H9 (cell line): ENCODE results near the gene STX8. TPM values are rescaled to one million over a fixed set of nuclear protein-coding genes. Genes with fewer than 3 reads are reported as not detected.

Experiments
- DNase-seq: peaks from one replicate; pipeline ENCODE4 v3.0.0-alpha.2; 2017
- H2AFZ ChIP-seq: one replicate; pipeline ENCODE4 v1.6.1; 2013; ENCODE audit warnings: mild to moderate bottlenecking, low read length, control low read depth, moderate library complexity
- H2AK5ac ChIP-seq: 2 replicates; pipeline ENCODE4 v1.6.1; 2013; ENCODE audit warnings: low read length, control low read depth, mixed read lengths; ENCODE audit not compliant: insufficient read length
- H2BK120ac ChIP-seq: one replicate; pipeline ENCODE4 v1.6.1; 2013; ENCODE audit warnings: low read depth, mild to moderate bottlenecking, low read length, control low read depth, inconsistent platforms; ENCODE audit not compliant: poor library complexity, severe bottlenecking
- H2BK12ac ChIP-seq: 2 replicates; pipeline ENCODE4 v1.6.1; 2013; ENCODE audit warnings: low read length, control low read depth, mixed read lengths, low read depth; ENCODE audit not compliant: insufficient read length
- H2BK15ac ChIP-seq: 2 replicates; pipeline ENCODE4 v1.6.1; 2013; ENCODE audit warnings: low read depth, low read length, control low read depth
- H2BK20ac ChIP-seq: one replicate; pipeline ENCODE4 v1.6.1; 2013; ENCODE audit warnings: low read depth, mild to moderate bottlenecking, low read length, control low read depth, inconsistent platforms; ENCODE audit not compliant: poor library complexity, severe bottlenecking
- H2BK5ac ChIP-seq: 2 replicates; pipeline ENCODE4 v1.6.1; 2013; ENCODE audit warnings: low read length, control low read depth, mixed read lengths; ENCODE audit not compliant: insufficient read length
- H3K14ac ChIP-seq: 2 replicates; pipeline ENCODE4 v1.6.1; 2013; ENCODE audit warnings: low read length, control low read depth; ENCODE audit not compliant: insufficient read depth
- H3K18ac ChIP-seq: 2 replicates; pipeline ENCODE4 v1.6.1; 2013; ENCODE audit warnings: low read depth, mild to moderate bottlenecking, mixed read lengths, low read length, control low read depth; ENCODE audit not compliant: insufficient read length
- H3K23ac ChIP-seq: 2 replicates; pipeline ENCODE4 v1.6.1; 2013; ENCODE audit warnings: low read length, control low read depth, mixed read lengths, low read depth; ENCODE audit not compliant: insufficient read length
- H3K23me2 ChIP-seq: 2 replicates; pipeline ENCODE4 v1.6.1; 2013; ENCODE audit warnings: low read depth, mild to moderate bottlenecking, mixed read lengths, low read length, control low read depth; ENCODE audit not compliant: insufficient read length, poor library complexity, severe bottlenecking
- H3K27ac ChIP-seq: 2 replicates; pipeline ENCODE4 v1.5.1; 2013; ENCODE audit warnings: low read length, control low read depth, mixed read lengths, low read depth; ENCODE audit not compliant: insufficient read length
- H3K27me3 ChIP-seq: 2 replicates; pipeline ENCODE4 v1.6.1; 2013; ENCODE audit warnings: low read length, control low read depth, inconsistent platforms; ENCODE audit not compliant: insufficient read depth
- H3K4ac ChIP-seq: 2 replicates; pipeline ENCODE4 v1.6.1; 2013; ENCODE audit warnings: low read depth, mild to moderate bottlenecking, control low read depth, inconsistent platforms, low read length, moderate library complexity
- H3K4me1 ChIP-seq: 2 replicates; pipeline ENCODE4 v1.6.1; 2013; ENCODE audit warnings: low read length, control low read depth, inconsistent platforms; ENCODE audit not compliant: insufficient read depth
- H3K4me2 ChIP-seq: 2 replicates; pipeline ENCODE4 v1.6.1; 2013; ENCODE audit warnings: low read length, control low read depth, mixed read lengths; ENCODE audit not compliant: insufficient read length, insufficient read depth
- H3K56ac ChIP-seq: 2 replicates; pipeline ENCODE4 v1.6.1; 2013; ENCODE audit warnings: low read depth, mild to moderate bottlenecking, mixed read lengths, low read length, control low read depth; ENCODE audit not compliant: insufficient read length
- H3K79me1 ChIP-seq: 2 replicates; pipeline ENCODE4 v1.6.1; 2013; ENCODE audit warnings: low read depth, mild to moderate bottlenecking, moderate library complexity, low read length, control low read depth, inconsistent platforms; ENCODE audit not compliant: insufficient read depth, poor library complexity, severe bottlenecking
- H3K79me2 ChIP-seq: 2 replicates; pipeline ENCODE4 v1.6.1; 2013; ENCODE audit warnings: low read length, control low read depth, inconsistent platforms; ENCODE audit not compliant: insufficient read depth
- H3K9ac ChIP-seq: 2 replicates; pipeline ENCODE4 v1.6.1; 2013; ENCODE audit warnings: low read length, control low read depth, mixed read lengths; ENCODE audit not compliant: insufficient read length; ENCODE audit errors: extremely low read depth
- H3K9me3 ChIP-seq: one replicate; pipeline ENCODE4 v1.6.1; 2013; ENCODE audit warnings: low read depth, low read length, inconsistent platforms; ENCODE audit not compliant: control insufficient read depth
- H3T11ph ChIP-seq: one replicate; pipeline ENCODE4 v1.6.1; 2013; ENCODE audit warnings: mild to moderate bottlenecking, low read length, control low read depth, inconsistent platforms
- H4K20me1 ChIP-seq: one replicate; pipeline ENCODE4 v1.6.1; 2013; ENCODE audit not compliant: control insufficient read depth, insufficient read length, insufficient read depth
- H4K5ac ChIP-seq: 2 replicates; pipeline ENCODE4 v1.6.1; 2013; ENCODE audit warnings: low read depth, mild to moderate bottlenecking, mixed read lengths, low read length, control low read depth; ENCODE audit not compliant: insufficient read length
- H4K8ac ChIP-seq: replicated peaks from 2 replicates; pipeline ENCODE4 v1.6.1; 2013; ENCODE audit warnings: low read length, control low read depth, mixed read lengths, low read depth; ENCODE audit not compliant: insufficient read length
- H4K91ac ChIP-seq: 2 replicates; pipeline ENCODE4 v1.6.1; 2013; ENCODE audit warnings: low read depth, mild to moderate bottlenecking, moderate library complexity, mixed read lengths, low read length, control low read depth; ENCODE audit not compliant: insufficient read length
- H3K27ac Mint-ChIP-seq, 3 experiments: 2 replicates in 2 of 3; 3 replicates in 1 of 3; pipeline ENCODE4 v1.8.0; 2020 to 2021; ENCODE audit warnings: mixed read lengths in 3 of 3, mild to moderate bottlenecking in 1 of 3, moderate library complexity in 1 of 3
- H3K27me3 Mint-ChIP-seq: 2 replicates; pipeline ENCODE4 v1.8.0; 2021; ENCODE audit warnings: low read depth, mild to moderate bottlenecking, moderate library complexity, mixed read lengths
- H3K36me3 Mint-ChIP-seq, 3 experiments: 2 replicates in 2 of 3; 3 replicates in 1 of 3; pipeline ENCODE4 v1.8.0; 2020 to 2021; ENCODE audit warnings: low read depth in 3 of 3, mixed read lengths in 3 of 3; ENCODE audit not compliant: insufficient read depth in 1 of 3
- H3K4me1 Mint-ChIP-seq, 2 experiments: 2 replicates each; pipeline ENCODE4 v1.8.0; 2020; ENCODE audit warnings: mixed read lengths in 2 of 2
- H3K4me3 Mint-ChIP-seq, 2 experiments: 2 replicates in 1 of 2; 3 replicates in 1 of 2; pipeline ENCODE4 v1.8.0; 2020 to 2021; ENCODE audit warnings: mild to moderate bottlenecking in 2 of 2, mixed read lengths in 2 of 2, moderate library complexity in 1 of 2
- H3K9me3 Mint-ChIP-seq, 2 experiments: 2 replicates in 1 of 2; 3 replicates in 1 of 2; pipeline ENCODE4 v1.8.0; 2020; ENCODE audit warnings: mild to moderate bottlenecking in 2 of 2, mixed read lengths in 2 of 2, moderate library complexity in 1 of 2
- WGBS: extraction: QIAGEN DNeasy Blood & Tissue Kit; methylation state at CpG from one replicate; pipeline ENCODE4 v1.1.7; 2013; ENCODE audit warnings: missing lambda C conversion rate, low lambda C conversion rate, mixed read lengths; ENCODE audit not compliant: insufficient read length; ENCODE audit errors: extremely low coverage; 5-methylcytosine and 5-hydroxymethylcytosine counted together
- total RNA-seq: library from RNA; stranded (reverse); gene quantifications from 2 replicates; pipeline ENCODE4 v1.2.1, GENCODE V29; 2021
- TF ChIP-seq, protein P1 (sequence below): fragments of 200-600 bp; sonication (generic); conservative IDR thresholded peaks from 3 replicates; pipeline ENCODE4 v1.8.0; 2021; ENCODE audit warnings: antibody characterized with exemption, mild to moderate bottlenecking

Gene STX8
- total RNA-seq, 1 experiment from 2014 or later: 55.1 TPM

DNA sequence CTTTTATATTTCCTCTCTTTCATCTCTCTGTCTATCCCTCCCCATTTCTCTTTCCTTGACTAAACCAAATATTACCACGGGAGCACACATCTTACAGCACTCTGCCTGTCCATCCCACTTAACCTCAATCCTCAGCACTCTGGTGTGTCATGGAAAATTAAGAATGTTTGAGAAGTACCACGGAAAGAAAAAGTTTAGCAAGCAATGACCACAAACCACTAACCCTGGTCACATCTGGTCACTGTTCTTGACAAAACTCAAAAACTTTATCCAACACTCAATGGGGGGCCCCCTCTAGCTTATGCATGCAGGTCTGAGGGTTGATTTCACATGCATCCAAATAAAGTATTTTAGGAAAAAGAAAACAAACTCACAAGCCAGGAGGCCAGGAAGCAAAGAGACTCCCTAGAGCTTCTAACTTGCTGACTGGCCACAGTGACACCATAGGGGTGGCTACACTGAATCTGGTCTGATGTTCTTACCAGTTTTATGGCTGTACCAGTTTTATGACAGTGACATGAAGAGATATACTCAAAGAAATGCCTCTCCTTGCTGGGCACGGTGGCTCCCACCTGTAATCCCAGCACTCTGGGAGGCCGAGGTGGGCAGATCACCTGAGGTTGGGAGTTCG, 229.2 kb downstream of the STX8 start:
- Histone ChIP-seq H3K79me1 (no peaks in the 10 kb centered on the region), H2AK5ac (no peak overlapping the region), H4K91ac (no peak overlapping the region), H2BK120ac (no peak overlapping the region), H3K4ac (no peak overlapping the region), H3K23me2 (no peaks in the 10 kb centered on the region), H3K9me3 (no peaks in the 10 kb centered on the region), H3K18ac (no peak overlapping the region), H3K4me1 (peaks cover 2% of the 10 kb centered on the region; the same call in 1 of the 2 replicates), H4K5ac (no peak overlapping the region), H3K23ac (no peak overlapping the region), H3T11ph (no peak overlapping the region), H4K8ac (no peak overlapping the region), H3K79me2 (no peaks in the 10 kb centered on the region), H3K27ac (no peak overlapping the region), H2BK15ac (no peak overlapping the region), H3K4me2 (no peak overlapping the region), H2BK12ac (no peak overlapping the region), H2AFZ (no peak overlapping the region), H2BK5ac (no peak overlapping the region), H3K27me3 (no peaks in the 10 kb centered on the region), H4K20me1 (no peaks in the 10 kb centered on the region), H2BK20ac (no peak overlapping the region), H3K14ac (no peak overlapping the region), H3K56ac (no peak overlapping the region), H3K9ac (no peak overlapping the region)
- DNase-seq: no peak
- Mint-ChIP-seq H3K4me1 (peaks cover 20 to 23% of the 10 kb centered on the region in 2 experiments), H3K36me3 (no peaks in the 10 kb centered on the region; a peak in 1 of 7 replicates), H3K4me3 (no peak overlapping the region), H3K27ac (no peak overlapping the region; a peak in 2 of 7 replicates), H3K27me3 (no peaks in the 10 kb centered on the region), H3K9me3 (no peaks in the 10 kb centered on the region)
- TF ChIP-seq, protein P1, sequence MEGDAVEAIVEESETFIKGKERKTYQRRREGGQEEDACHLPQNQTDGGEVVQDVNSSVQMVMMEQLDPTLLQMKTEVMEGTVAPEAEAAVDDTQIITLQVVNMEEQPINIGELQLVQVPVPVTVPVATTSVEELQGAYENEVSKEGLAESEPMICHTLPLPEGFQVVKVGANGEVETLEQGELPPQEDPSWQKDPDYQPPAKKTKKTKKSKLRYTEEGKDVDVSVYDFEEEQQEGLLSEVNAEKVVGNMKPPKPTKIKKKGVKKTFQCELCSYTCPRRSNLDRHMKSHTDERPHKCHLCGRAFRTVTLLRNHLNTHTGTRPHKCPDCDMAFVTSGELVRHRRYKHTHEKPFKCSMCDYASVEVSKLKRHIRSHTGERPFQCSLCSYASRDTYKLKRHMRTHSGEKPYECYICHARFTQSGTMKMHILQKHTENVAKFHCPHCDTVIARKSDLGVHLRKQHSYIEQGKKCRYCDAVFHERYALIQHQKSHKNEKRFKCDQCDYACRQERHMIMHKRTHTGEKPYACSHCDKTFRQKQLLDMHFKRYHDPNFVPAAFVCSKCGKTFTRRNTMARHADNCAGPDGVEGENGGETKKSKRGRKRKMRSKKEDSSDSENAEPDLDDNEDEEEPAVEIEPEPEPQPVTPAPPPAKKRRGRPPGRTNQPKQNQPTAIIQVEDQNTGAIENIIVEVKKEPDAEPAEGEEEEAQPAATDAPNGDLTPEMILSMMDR: no peak
- 100% methylated on average over 1 of the region's 5 CpGs for WGBS
